ENCODE measurements around the gene OR6V1.

GRCh38 chr7:143023047-143023446 lies 29.1 kb upstream of the OR6V1 start:
- TF ChIP-seq, protein P1, sequence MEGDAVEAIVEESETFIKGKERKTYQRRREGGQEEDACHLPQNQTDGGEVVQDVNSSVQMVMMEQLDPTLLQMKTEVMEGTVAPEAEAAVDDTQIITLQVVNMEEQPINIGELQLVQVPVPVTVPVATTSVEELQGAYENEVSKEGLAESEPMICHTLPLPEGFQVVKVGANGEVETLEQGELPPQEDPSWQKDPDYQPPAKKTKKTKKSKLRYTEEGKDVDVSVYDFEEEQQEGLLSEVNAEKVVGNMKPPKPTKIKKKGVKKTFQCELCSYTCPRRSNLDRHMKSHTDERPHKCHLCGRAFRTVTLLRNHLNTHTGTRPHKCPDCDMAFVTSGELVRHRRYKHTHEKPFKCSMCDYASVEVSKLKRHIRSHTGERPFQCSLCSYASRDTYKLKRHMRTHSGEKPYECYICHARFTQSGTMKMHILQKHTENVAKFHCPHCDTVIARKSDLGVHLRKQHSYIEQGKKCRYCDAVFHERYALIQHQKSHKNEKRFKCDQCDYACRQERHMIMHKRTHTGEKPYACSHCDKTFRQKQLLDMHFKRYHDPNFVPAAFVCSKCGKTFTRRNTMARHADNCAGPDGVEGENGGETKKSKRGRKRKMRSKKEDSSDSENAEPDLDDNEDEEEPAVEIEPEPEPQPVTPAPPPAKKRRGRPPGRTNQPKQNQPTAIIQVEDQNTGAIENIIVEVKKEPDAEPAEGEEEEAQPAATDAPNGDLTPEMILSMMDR (conservative IDR thresholded peaks at IDR 0.05) = no peak
- TF ChIP-seq ZFX (IDR thresholded peaks at IDR 0.05) = no peak

Measured in C4-2B (cell line).